ENCODE measurements around the gene SPACA4. TPM values are rescaled to one million over a fixed set of nuclear protein-coding genes. Genes with fewer than 3 reads are reported as not detected.

Gene SPACA4
- polyA plus RNA-seq: not detected in 2 replicates

GRCh38 chr19:48606463-48607358 lies at the start of gene SPACA4:
Gene SPACA4 (plus strand): TSS chr19:48606742. CDS start chr19:48606979, 237 bp downstream.

GRCh38 chr19:48614436-48615230 lies 8.1 kb downstream of the SPACA4 start, which contains the start of gene FAM83E:
Gene FAM83E (minus strand): TSS chr19:48615076. CDS start chr19:48613372, 1,704 bp downstream.

GRCh38 chr19:48618916-48619691 lies 12.6 kb downstream of the SPACA4 start, which contains the start of the genes RPL18 and SPHK2:
Gene RPL18 (minus strand): TSS chr19:48619178. CDS start chr19:48619143, 35 bp downstream.
Gene SPHK2 (plus strand): TSS chr19:48619506. CDS start chr19:48620515, 1,009 bp downstream.

GRCh38 chr19:48636859-48637448 lies 30.4 kb downstream of the SPACA4 start, which contains the start of gene DBP:
Gene DBP (minus strand): TSS chr19:48637379. CDS start chr19:48636994, 385 bp downstream.

GRCh38 chr19:48646001-48646721 lies 39.6 kb downstream of the SPACA4 start, which contains the start of gene CA11:
Gene CA11 (minus strand): TSS chr19:48646187. CDS start chr19:48645632, 555 bp downstream.

Other genes starting within 250 kb of the SPACA4 start
- 3.2 and 4.9 TPM in 2 replicates for gene TMEM143, start 242.8 kb upstream of the SPACA4 start, polyA plus RNA-seq
- gene SYNGR4, start 242.4 kb upstream of the SPACA4 start, polyA plus RNA-seq: not detected in 2 replicates
- 8.9 and 18.1 TPM in 2 replicates for gene KDELR1, start 215.2 kb upstream of the SPACA4 start, polyA plus RNA-seq
- not detected in 2 replicates for gene GRIN2D, start 213.1 kb upstream of the SPACA4 start, polyA plus RNA-seq
- gene GRWD1, start 160.8 kb upstream of the SPACA4 start, polyA plus RNA-seq: 1.0 and 2.4 TPM in 2 replicates
- gene KCNJ14, start 151.2 kb upstream of the SPACA4 start, polyA plus RNA-seq: 0.43 TPM in 1 of 2 replicates, not detected in the other
- 10.5 and 12.6 TPM in 2 replicates for gene CYTH2, start 137.4 kb upstream of the SPACA4 start, polyA plus RNA-seq
- gene LMTK3, start 94.9 kb upstream of the SPACA4 start, polyA plus RNA-seq: 1.1 and 1.5 TPM in 2 replicates
- gene SULT2B1, start 54.6 kb upstream of the SPACA4 start, polyA plus RNA-seq: 0.24 and 1.6 TPM in 2 replicates
- gene FAM83E, start 8.3 kb downstream of the SPACA4 start, polyA plus RNA-seq: not detected in 2 replicates
- 216 and 328 TPM in 2 replicates for gene RPL18, start 12.4 kb downstream of the SPACA4 start, polyA plus RNA-seq
- gene SPHK2, start 12.8 kb downstream of the SPACA4 start, polyA plus RNA-seq: 0.34 and 0.75 TPM in 2 replicates
- 13.1 and 42.9 TPM in 2 replicates for gene DBP, start 30.6 kb downstream of the SPACA4 start, polyA plus RNA-seq
- gene CA11, start 39.4 kb downstream of the SPACA4 start, polyA plus RNA-seq: 38.0 and 43.7 TPM in 2 replicates
- 0.16 TPM in 1 of 2 replicates, not detected in the other for gene NTN5, start 66.3 kb downstream of the SPACA4 start, polyA plus RNA-seq
- 0.13 and 0.17 TPM in 2 replicates for gene FUT2, start 89.2 kb downstream of the SPACA4 start, polyA plus RNA-seq
- gene MAMSTR, start 113.0 kb downstream of the SPACA4 start, polyA plus RNA-seq: 1.0 and 1.9 TPM in 2 replicates
- 0.25 and 1.0 TPM in 2 replicates for gene RASIP1, start 133.9 kb downstream of the SPACA4 start, polyA plus RNA-seq
- 1.9 TPM in 1 of 2 replicates, not detected in the other for gene IZUMO1, start 140.2 kb downstream of the SPACA4 start, polyA plus RNA-seq
- 0.06 TPM in 1 of 2 replicates, not detected in the other for gene FUT1, start 145.9 kb downstream of the SPACA4 start, polyA plus RNA-seq
- gene FGF21, start 148.8 kb downstream of the SPACA4 start, polyA plus RNA-seq: not detected in 2 replicates
- 5.8 and 6.6 TPM in 2 replicates for gene BCAT2, start 204.3 kb downstream of the SPACA4 start, polyA plus RNA-seq
- 12.4 and 12.5 TPM in 2 replicates for gene HSD17B14, start 229.7 kb downstream of the SPACA4 start, polyA plus RNA-seq

All from Purkinje cell (primary cell).